B cell (primary cell): ENCODE measurements around the gene LRCH1. TPM values are rescaled to one million over a fixed set of nuclear protein-coding genes. Genes with fewer than 3 reads are reported as not detected.

Source experiments
- ATAC-seq: fragments of 200-7000 bp; cut with Tn5 transposase; one replicate; pipeline ENCODE4 v1.10.0; 2021; ENCODE audit warnings: low read depth, mild to moderate bottlenecking, moderate number of reproducible peaks, moderate library complexity
- CTCF ChIA-PET: fragments of 350-600 bp; sonication (Branson Sonifier 250); formaldehyde crosslinking; loops from one replicate; lab custom pipeline; 2021; ENCODE audit warnings: antibody characterized with exemption, inconsistent platforms; lab: Charles Lee
- POLR2A ChIA-PET: fragments of 350-600 bp; sonication (Branson Sonifier 250); formaldehyde crosslinking; loops from one replicate; lab custom pipeline; 2021; ENCODE audit warnings: antibody characterized with exemption; lab: Charles Lee
- DNase-seq: peaks from one replicate; pipeline ENCODE4 v3.0.0; 2013
- H2AFZ ChIP-seq: 2 replicates; pipeline ENCODE4 v1.6.1; 2012; ENCODE audit warnings: mild to moderate bottlenecking, low read depth, low read length; ENCODE audit not compliant: insufficient read depth, poor library complexity, severe bottlenecking
- H3K27ac ChIP-seq, 2 donors: 1 replicate in 1 of 2; 2 replicates in 1 of 2; pipeline ENCODE4 v1.5.1; 2012 to 2013; ENCODE audit warnings: low read length in 2 of 2, mild to moderate bottlenecking in 2 of 2, moderate library complexity in 1 of 2
- H3K27me3 ChIP-seq, 4 experiments: fragments of 200-600 bp in 1 of 4; sonication (generic) in 1 of 4; replicated peaks in 1 of 4; 1 replicate in 2 of 4; 2 replicates in 2 of 4; pipeline versions ENCODE4 v1.6.1 to v1.7.0; 2013 to 2016; ENCODE audit warnings: low read length in 3 of 4, mild to moderate bottlenecking in 2 of 4, mixed read lengths in 1 of 4, moderate library complexity in 1 of 4; ENCODE audit not compliant: insufficient read depth in 4 of 4, control insufficient read depth in 3 of 4; ENCODE audit errors: control extremely low read depth in 1 of 4
- H3K36me3 ChIP-seq, 2 experiments: replicated peaks in 1 of 2; 1 replicate in 1 of 2; 2 replicates in 1 of 2; pipeline versions ENCODE4 v1.6.1 to v1.7.1; 2013; ENCODE audit warnings: low read length in 1 of 2; ENCODE audit not compliant: insufficient read depth in 2 of 2, control insufficient read depth in 1 of 2; ENCODE audit errors: control extremely low read depth in 1 of 2, extremely low read depth in 1 of 2
- H3K4me1 ChIP-seq, 2 donors: fragments of 200-600 bp in 1 of 2; sonication (generic) in 1 of 2; 1 replicate in 1 of 2; 2 replicates in 1 of 2; pipeline versions ENCODE4 v1.5.1 to v1.6.1; 2013 to 2017; ENCODE audit warnings: low read length in 2 of 2; ENCODE audit not compliant: control insufficient read depth in 2 of 2, insufficient read depth in 2 of 2
- H3K4me2 ChIP-seq: replicated peaks from 2 replicates; pipeline ENCODE3; 2012; ENCODE audit warnings: mild to moderate bottlenecking, low read depth, low read length; ENCODE audit not compliant: poor library complexity, severe bottlenecking
- H3K4me3 ChIP-seq, 5 experiments: fragments of 200-600 bp in 1 of 5; sonication (generic) in 1 of 5; 1 replicate in 3 of 5; 2 replicates in 2 of 5; pipeline versions ENCODE4 v1.5.1 to v1.7.0; 2011 to 2016; ENCODE audit warnings: low read length in 4 of 5, mild to moderate bottlenecking in 4 of 5, low read depth in 2 of 5, control low read depth in 1 of 5, moderate library complexity in 1 of 5; ENCODE audit not compliant: insufficient read depth in 1 of 5; ENCODE audit errors: control extremely low read depth in 1 of 5, extremely low read depth in 1 of 5
- H3K79me2 ChIP-seq: fragments of 200-600 bp; sonication (generic); one replicate; pipeline ENCODE4 v1.6.0; 2016; ENCODE audit warnings: low read length; ENCODE audit not compliant: control insufficient read depth, insufficient read depth
- H3K9ac ChIP-seq: fragments of 200-600 bp; sonication (generic); 2 replicates; pipeline ENCODE4 v1.6.1; 2017; ENCODE audit warnings: mild to moderate bottlenecking, low read length, moderate library complexity
- H3K9me3 ChIP-seq, 3 donors: one replicate each; pipeline versions ENCODE4 v1.6.1 to v1.7.1; 2013; ENCODE audit warnings: low read length in 2 of 3; ENCODE audit not compliant: control insufficient read depth in 2 of 3, insufficient read depth in 1 of 3; ENCODE audit errors: control extremely low read depth in 1 of 3
- H4K20me1 ChIP-seq: 2 replicates; pipeline ENCODE4 v1.6.0; 2012; ENCODE audit warnings: mild to moderate bottlenecking, low read length; ENCODE audit not compliant: insufficient read depth, control insufficient read depth, poor library complexity, severe bottlenecking
- H3K27ac Mint-ChIP-seq: one replicate; pipeline ENCODE4 v1.8.0; 2021; ENCODE audit warnings: mixed read lengths
- H3K27me3 Mint-ChIP-seq: one replicate; pipeline ENCODE4 v1.8.0; 2021; ENCODE audit warnings: mixed read lengths
- H3K4me1 Mint-ChIP-seq: one replicate; pipeline ENCODE4 v1.8.0; 2021; ENCODE audit warnings: mixed read lengths
- H3K4me3 Mint-ChIP-seq: one replicate; pipeline ENCODE4 v1.8.0; 2021; ENCODE audit warnings: mixed read lengths
- H3K9me3 Mint-ChIP-seq: one replicate; pipeline ENCODE4 v1.8.0; 2022; ENCODE audit warnings: mixed read lengths; ENCODE audit not compliant: insufficient read depth
- EZH2 ChIP-seq: IDR thresholded peaks from 2 replicates; pipeline ENCODE4 v1.6.1; 2012; ENCODE audit warnings: borderline replicate concordance, low read depth, mild to moderate bottlenecking, moderate library complexity, low read length; ENCODE audit not compliant: insufficient read depth, poor library complexity, severe bottlenecking
- WGBS: methylation state at CpG from one replicate; pipeline ENCODE4 v1.1.5; 2013; ENCODE audit warnings: missing lambda C conversion rate; ENCODE audit not compliant: insufficient coverage; 5-methylcytosine and 5-hydroxymethylcytosine counted together
- intact Hi-C: fragments of 100-400 bp; cut with micrococcal nuclease; formaldehyde crosslinking; loops from one replicate; pipeline ENCODE4 v1.10.0; 2022
- polyA plus RNA-seq: library from polyadenylated mRNA; depleted of rRNA; stranded (reverse); fragments of >200 nt; gene quantifications from 2 replicates; pipeline ENCODE4 v1.2.3, GENCODE V29; 2012
- total RNA-seq, 2 donors: library from RNA; stranded (reverse); fragments of 120-200 nt in 1 of 2; gene quantifications; 1 replicate in 1 of 2; 2 replicates in 1 of 2; pipeline versions ENCODE4 v1.2.3 to v1.2.4, GENCODE V29; 2013 to 2022
- TF ChIP-seq, protein P1 (sequence below): fragments of 200-600 bp; IDR thresholded peaks from one replicate; pipeline ENCODE4 v1.8.0; 2022; ENCODE audit warnings: antibody characterized with exemption, mild to moderate bottlenecking

LRCH1 gene
- total and polyA plus RNA-seq, 2 donors (not counting 1 experiment from before 2014, with no cell fraction given): 13.0 to 50.3 TPM

DNA sequence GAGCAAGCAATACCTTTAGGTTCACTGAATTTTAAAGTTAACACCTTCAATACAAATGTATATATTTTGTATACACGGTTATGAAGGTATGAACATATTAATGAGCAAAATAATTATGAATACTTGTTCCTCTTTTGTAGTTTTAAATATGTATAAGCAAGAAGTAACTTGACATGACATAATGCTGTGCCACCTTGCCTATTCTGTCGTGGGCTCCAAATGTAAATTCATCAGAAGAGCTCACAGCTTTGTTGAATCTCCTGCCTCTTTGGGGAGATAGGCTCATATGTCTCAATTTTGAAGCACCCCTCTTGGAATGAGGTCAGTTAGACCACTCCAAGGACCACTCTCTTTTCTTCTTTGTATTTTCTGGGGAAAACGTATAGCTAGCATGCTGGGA lies 59.3 kb downstream of the LRCH1 start:
- intact Hi-C loops: no loop called here
- peak overlapping the region; percentile 27 for H3K4me2 ChIP-seq
- peak overlapping the region in 1 of 2 donors; percentile 34 for H3K27ac ChIP-seq
- no peaks in the 10 kb centered on the region for H3K9me3 ChIP-seq
- no peak for TF ChIP-seq EZH2
- TF ChIP-seq, protein P1, sequence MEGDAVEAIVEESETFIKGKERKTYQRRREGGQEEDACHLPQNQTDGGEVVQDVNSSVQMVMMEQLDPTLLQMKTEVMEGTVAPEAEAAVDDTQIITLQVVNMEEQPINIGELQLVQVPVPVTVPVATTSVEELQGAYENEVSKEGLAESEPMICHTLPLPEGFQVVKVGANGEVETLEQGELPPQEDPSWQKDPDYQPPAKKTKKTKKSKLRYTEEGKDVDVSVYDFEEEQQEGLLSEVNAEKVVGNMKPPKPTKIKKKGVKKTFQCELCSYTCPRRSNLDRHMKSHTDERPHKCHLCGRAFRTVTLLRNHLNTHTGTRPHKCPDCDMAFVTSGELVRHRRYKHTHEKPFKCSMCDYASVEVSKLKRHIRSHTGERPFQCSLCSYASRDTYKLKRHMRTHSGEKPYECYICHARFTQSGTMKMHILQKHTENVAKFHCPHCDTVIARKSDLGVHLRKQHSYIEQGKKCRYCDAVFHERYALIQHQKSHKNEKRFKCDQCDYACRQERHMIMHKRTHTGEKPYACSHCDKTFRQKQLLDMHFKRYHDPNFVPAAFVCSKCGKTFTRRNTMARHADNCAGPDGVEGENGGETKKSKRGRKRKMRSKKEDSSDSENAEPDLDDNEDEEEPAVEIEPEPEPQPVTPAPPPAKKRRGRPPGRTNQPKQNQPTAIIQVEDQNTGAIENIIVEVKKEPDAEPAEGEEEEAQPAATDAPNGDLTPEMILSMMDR: no peak
- H4K20me1 ChIP-seq: peaks cover 14% of the 10 kb centered on the region
- no peaks in the 10 kb centered on the region for H3K27me3 ChIP-seq
- Mint-ChIP-seq H3K4me1 (peaks cover 81% of the 10 kb centered on the region), H3K27me3 (no peaks in the 10 kb centered on the region), H3K9me3 (no peaks in the 10 kb centered on the region), H3K27ac (peak overlapping the region; percentile 34), H3K4me3 (no peak overlapping the region)
- DNase-seq: peak; percentile 36
- no peak overlapping the region for H3K4me3 ChIP-seq
- H3K36me3 ChIP-seq: no peaks in the 10 kb centered on the region
- CTCF ChIA-PET: interaction anchor here (0.7 to 2.4 kb wide), 3 partner anchors 11 to 152 kb away, joined by 3 to 6 read pairs (median 3); no protein-coding TSS in a partner anchor
- no peak overlapping the region for H3K9ac ChIP-seq
- ATAC-seq: no peak
- no peak overlapping the region for H2AFZ ChIP-seq
- POLR2A ChIA-PET: interaction anchor here (0.5 kb wide), 1 partner anchor 17 kb away, joined by 5 read pairs; no protein-coding TSS in a partner anchor
- 0% methylated on average over 1 of the region's 3 CpGs for WGBS
- H3K4me1 ChIP-seq: peaks cover 44 to 54% of the 10 kb centered on the region in 2 donors
- H3K79me2 ChIP-seq: peaks cover 95% of the 10 kb centered on the region

DNA sequence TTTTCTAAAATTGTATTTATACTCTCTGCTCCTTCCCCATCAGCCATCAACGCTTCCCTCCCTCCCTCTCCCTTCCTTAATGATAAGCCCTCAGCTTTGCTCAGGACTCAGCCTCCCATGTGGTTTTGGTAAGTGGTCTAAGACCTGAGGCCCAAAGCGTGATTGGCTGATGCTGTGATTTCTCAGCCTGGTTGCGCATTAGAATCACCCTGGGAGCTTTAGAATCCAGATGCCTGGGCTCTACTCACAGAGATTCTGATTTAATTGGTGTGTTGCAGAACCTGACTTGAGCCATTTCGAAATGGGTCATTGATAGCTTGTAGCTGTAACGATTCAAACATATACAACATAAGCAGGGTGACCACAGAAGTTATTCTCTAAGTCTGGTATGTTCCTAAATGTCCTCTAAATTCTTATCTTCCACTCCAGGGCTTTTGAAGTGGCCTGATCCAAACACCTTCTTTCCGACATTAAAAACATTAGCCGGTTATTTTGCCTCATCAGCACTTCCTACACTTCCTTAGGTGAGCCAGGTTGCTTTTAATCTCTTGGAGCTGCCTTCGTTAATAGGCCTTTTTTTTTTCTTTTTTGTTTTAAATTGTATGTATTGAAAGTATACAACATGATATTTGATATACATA lies 60.6 kb downstream of the LRCH1 start:
- H3K4me3 ChIP-seq: no peak overlapping the region
- no peaks in the 10 kb centered on the region for H3K9me3 Mint-ChIP-seq
- intact Hi-C loops: no loop called here
- no peak overlapping the region for H3K4me3 Mint-ChIP-seq
- peaks cover 17% of the 10 kb centered on the region for H4K20me1 ChIP-seq
- no peak overlapping the region for H3K27ac ChIP-seq
- DNase-seq: no peak
- no peak for ATAC-seq
- H3K4me1 Mint-ChIP-seq: peaks cover 82% of the 10 kb centered on the region
- no peaks in the 10 kb centered on the region for H3K9me3 ChIP-seq
- peak overlapping the region; percentile 4 for H3K27ac Mint-ChIP-seq
- no peak overlapping the region for H3K4me2 ChIP-seq
- CTCF ChIA-PET: interaction anchor here (0.7 kb wide), 1 partner anchor 62 kb away, joined by 4 read pairs; no protein-coding TSS in a partner anchor
- peaks cover 44 to 54% of the 10 kb centered on the region in 2 donors for H3K4me1 ChIP-seq
- 96% methylated on average over 3 of the region's 8 CpGs for WGBS
- no peak overlapping the region for H3K9ac ChIP-seq
- no peaks in the 10 kb centered on the region for H3K27me3 Mint-ChIP-seq
- H3K36me3 ChIP-seq: no peaks in the 10 kb centered on the region
- POLR2A ChIA-PET: no interaction called here
- H3K79me2 ChIP-seq: peaks cover 95% of the 10 kb centered on the region
- no peaks in the 10 kb centered on the region for H3K27me3 ChIP-seq
- no peak overlapping the region for H2AFZ ChIP-seq
- no peak for TF ChIP-seq EZH2
- TF ChIP-seq, protein P1: no peak
